Neuron (in vitro differentiated cells): ENCODE results near the gene KIAA1671.

Experiments used
- H2AFZ ChIP-seq: one replicate; pipeline ENCODE4 v1.6.1; 2013; ENCODE audit warnings: low read depth, mild to moderate bottlenecking, inconsistent platforms, low read length, moderate library complexity
- H3K27me3 ChIP-seq: one replicate; pipeline ENCODE4 v1.6.1; 2013; ENCODE audit warnings: low read length; ENCODE audit not compliant: insufficient read depth
- H3K36me3 ChIP-seq: one replicate; pipeline ENCODE4 v1.6.1; 2013; ENCODE audit warnings: low read length; ENCODE audit not compliant: insufficient read depth
- H3K4me1 ChIP-seq: one replicate; pipeline ENCODE4 v1.6.1; 2013; ENCODE audit warnings: low read length; ENCODE audit not compliant: insufficient read depth
- H3K4me3 ChIP-seq: 2 replicates; pipeline ENCODE4 v1.5.1; 2013; ENCODE audit warnings: mild to moderate bottlenecking, low read length, moderate library complexity
- H3K9me3 ChIP-seq: one replicate; pipeline ENCODE4 v1.6.1; 2013; ENCODE audit warnings: low read length

The KIAA1671 gene

GRCh38 chr22:24961217-24961844 is 8.8 kb downstream of the KIAA1671 start:
- Histone ChIP-seq H3K27me3 (no peaks in the 10 kb centered on the region), H3K4me3 (no peak overlapping the region), H3K9me3 (no peaks in the 10 kb centered on the region), H3K4me1 (no peaks in the 10 kb centered on the region), H3K36me3 (no peaks in the 10 kb centered on the region), H2AFZ (no peak overlapping the region)

DNA sequence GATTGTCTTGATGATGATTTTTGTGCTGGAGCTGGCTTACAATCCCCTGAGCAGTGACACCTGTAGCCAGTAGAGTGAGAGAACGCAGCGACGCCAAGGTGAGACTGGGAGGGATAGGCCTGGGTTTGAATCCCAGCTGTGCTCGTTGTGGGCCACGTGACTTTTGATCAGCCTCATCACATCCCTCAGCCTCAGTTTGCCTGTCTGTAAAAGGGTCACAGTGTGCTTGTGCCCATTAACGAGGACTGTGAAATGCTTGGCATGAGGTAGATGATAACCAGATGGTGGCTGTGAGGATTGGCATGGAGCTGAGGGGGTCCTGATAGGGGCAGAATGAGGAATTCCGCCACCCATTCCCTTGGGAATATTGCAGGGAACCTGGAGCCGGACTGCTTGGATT is 9.6 kb downstream of the KIAA1671 start:
- no peaks in the 10 kb centered on the region for H3K9me3 ChIP-seq
- H2AFZ ChIP-seq, result no peak overlapping the region
- no peak overlapping the region for H3K4me3 ChIP-seq
- H3K4me1 ChIP-seq, result no peaks in the 10 kb centered on the region
- H3K27me3 ChIP-seq, result no peaks in the 10 kb centered on the region
- no peaks in the 10 kb centered on the region for H3K36me3 ChIP-seq

- H3K9me3 ChIP-seq, result no peaks in the 10 kb centered on the region
- H3K36me3 ChIP-seq, result no peaks in the 10 kb centered on the region
- no peaks in the 10 kb centered on the region for H3K27me3 ChIP-seq
- H3K4me1 ChIP-seq, result no peaks in the 10 kb centered on the region
- H2AFZ ChIP-seq, result no peak overlapping the region
- H3K4me3 ChIP-seq, result no peak overlapping the region
These were observed 10.3 kb downstream of the KIAA1671 start for GRCh38 chr22:24962835-24963234.

- no peak overlapping the region for H3K4me3 ChIP-seq
- no peaks in the 10 kb centered on the region for H3K27me3 ChIP-seq
- H2AFZ ChIP-seq, result no peak overlapping the region
These were observed 11.9 kb downstream of the KIAA1671 start for GRCh38 chr22:24964441-24964840.

DNA sequence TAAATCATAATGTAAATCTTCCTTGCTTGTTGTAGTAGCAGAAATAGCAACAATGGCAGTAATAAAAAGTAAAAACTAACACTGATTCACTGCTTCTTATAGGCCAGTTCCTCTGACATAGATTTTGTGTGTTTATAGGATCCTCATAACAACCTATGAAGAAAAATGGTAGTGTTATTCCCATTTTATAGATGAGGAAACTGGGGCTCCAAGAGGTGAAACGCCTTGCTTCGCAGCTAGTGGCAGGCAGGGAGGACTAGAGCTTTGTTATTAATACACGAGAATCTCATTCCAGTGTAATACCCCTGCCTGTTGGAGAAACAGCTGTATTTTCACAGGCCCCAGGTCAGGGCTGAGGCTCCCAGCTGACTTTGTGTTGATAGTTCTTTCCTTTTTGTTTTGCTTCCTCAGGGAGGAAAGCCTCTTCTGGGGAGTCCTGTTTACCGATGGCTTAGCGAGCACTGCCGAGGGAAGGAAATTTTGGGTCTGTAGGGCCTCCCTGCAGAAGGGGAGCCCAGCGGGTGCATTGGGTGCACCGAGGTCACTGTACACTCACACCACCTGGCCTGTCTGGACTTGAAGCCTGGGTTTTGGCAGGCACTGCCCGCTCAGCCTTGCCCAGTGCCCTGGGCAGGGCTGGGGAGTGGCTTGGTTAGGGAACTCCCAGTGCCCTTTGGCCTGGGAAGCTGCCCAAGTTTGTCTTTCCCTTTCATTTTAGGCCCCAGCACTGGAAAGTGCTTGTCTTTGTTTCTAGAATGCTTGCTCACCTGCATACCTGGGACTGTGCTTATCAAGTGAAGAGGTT is 13.5 kb downstream of the KIAA1671 start:
- Histone ChIP-seq H3K36me3 (no peaks in the 10 kb centered on the region), H3K4me3 (no peak overlapping the region), H3K9me3 (no peaks in the 10 kb centered on the region), H2AFZ (no peak overlapping the region), H3K27me3 (no peaks in the 10 kb centered on the region), H3K4me1 (no peaks in the 10 kb centered on the region)

More at GRCh38 chr22:24964441-24964840, 11.9 kb downstream of the KIAA1671 start:
- Histone ChIP-seq H3K9me3 (no peaks in the 10 kb centered on the region), H3K36me3 (no peaks in the 10 kb centered on the region), H3K4me1 (no peaks in the 10 kb centered on the region)

DNA sequence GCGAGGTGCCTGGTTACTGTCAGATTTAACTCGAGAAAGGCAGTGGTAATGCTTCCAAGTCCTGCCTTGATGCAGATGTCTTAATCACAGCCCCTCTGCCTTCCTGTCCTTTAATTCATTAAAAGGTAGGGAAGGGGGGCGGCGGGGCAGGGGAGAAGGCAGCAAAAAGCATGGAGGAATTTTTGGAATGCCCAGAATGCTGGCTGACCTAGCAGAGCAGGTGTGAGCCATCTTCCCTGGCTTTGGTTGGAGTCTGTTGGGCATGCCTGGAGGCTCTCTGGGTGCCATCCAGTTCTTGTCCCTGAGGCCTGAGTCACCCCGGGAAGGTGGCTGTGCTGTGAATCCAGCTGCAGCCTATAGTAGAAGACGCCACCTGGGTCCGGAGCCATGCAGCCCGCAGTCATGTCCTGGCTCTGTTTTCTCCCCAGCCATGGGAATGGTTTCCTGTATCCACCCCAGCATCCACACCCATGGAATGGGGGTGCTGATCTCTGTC is 15.6 kb downstream of the KIAA1671 start:
- H3K4me1 ChIP-seq, result no peaks in the 10 kb centered on the region
- H3K27me3 ChIP-seq, result no peaks in the 10 kb centered on the region
- H3K9me3 ChIP-seq, result no peaks in the 10 kb centered on the region
- H2AFZ ChIP-seq, result no peak overlapping the region
- H3K36me3 ChIP-seq, result no peaks in the 10 kb centered on the region
- H3K4me3 ChIP-seq, result no peak overlapping the region

DNA sequence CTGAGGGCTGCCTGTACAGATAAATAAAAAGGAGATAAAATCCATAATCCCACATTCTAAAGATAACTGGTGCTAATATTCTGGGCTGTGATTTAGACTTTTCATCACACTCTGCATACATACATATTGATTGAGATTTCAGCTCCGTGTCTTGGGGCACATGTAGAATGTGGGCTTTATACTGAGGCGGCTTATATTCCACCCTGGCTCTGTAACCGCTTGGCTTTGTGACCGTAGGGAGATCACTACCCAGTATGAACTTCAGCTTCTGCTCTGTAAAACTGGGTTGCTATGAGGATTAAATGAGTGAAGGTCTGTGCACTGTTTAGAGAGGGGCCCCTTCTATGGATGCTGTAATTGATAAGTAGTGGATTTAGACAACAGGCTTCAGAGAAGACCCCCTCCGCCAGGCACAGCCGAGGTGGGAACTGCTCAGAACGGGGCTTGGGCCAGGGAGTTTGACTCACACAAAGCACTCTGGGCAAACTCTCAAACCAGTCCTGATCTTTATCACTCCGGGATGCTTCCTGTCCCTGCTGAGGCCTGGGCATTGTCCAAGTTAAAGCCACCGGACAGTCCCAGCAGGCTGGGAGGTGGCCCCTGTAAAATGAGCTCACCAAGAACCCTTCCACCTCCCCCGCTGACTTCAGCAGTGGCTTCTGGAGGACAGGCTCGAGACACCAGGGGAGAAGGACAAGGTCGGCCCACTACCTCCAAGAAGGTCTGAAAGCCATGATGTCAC is 17.2 kb downstream of the KIAA1671 start:
- Histone ChIP-seq H3K27me3 (no peaks in the 10 kb centered on the region), H3K36me3 (no peaks in the 10 kb centered on the region), H2AFZ (no peak overlapping the region), H3K9me3 (no peaks in the 10 kb centered on the region), H3K4me3 (no peak overlapping the region), H3K4me1 (no peaks in the 10 kb centered on the region)

DNA sequence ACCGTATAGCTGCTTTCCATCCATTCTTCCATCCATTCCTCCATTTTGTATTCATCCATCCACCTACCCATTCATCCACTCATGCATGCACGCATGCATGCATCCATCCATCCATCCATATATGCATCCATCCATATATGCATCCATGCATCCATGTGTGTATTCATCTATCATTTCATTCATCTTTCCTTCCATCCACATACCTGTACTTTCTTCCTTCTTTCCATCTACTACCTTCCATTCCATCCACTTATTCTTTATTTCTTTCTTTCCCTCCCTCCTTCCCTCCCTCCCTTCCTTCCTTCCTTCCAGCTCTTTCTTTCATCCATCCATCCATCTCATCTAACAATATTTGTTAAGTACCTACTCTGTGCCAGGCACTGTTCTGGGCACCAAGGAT is 19.9 kb downstream of the KIAA1671 start:
- Histone ChIP-seq H2AFZ (no peak overlapping the region), H3K4me3 (no peak overlapping the region), H3K9me3 (no peaks in the 10 kb centered on the region), H3K27me3 (no peaks in the 10 kb centered on the region), H3K4me1 (peaks cover 20% of the 10 kb centered on the region), H3K36me3 (no peaks in the 10 kb centered on the region)

DNA sequence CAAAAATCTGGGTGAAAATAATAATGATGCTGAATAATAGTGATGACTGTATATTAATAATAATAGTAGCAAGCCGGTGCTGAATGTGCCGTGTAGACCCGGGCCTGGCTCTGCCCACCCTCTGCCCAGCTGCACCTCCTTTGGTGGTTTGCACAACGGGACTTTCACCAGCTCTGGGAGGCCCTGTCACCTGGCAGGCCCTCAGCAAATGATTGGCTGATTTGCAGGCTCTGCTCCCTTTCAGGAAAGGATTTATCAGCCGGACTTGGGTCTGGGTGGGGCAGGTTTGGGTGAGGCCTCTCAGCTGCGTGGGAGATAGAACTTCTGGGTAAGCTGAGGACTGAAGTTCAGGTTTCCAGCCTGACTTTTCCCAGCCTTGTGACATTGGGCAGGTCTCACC is 21.4 kb downstream of the KIAA1671 start:
- no peak overlapping the region for H2AFZ ChIP-seq
- no peaks in the 10 kb centered on the region for H3K27me3 ChIP-seq
- no peak overlapping the region for H3K4me3 ChIP-seq
- peaks cover 22% of the 10 kb centered on the region for H3K4me1 ChIP-seq
- H3K36me3 ChIP-seq, result no peaks in the 10 kb centered on the region
- no peaks in the 10 kb centered on the region for H3K9me3 ChIP-seq

DNA sequence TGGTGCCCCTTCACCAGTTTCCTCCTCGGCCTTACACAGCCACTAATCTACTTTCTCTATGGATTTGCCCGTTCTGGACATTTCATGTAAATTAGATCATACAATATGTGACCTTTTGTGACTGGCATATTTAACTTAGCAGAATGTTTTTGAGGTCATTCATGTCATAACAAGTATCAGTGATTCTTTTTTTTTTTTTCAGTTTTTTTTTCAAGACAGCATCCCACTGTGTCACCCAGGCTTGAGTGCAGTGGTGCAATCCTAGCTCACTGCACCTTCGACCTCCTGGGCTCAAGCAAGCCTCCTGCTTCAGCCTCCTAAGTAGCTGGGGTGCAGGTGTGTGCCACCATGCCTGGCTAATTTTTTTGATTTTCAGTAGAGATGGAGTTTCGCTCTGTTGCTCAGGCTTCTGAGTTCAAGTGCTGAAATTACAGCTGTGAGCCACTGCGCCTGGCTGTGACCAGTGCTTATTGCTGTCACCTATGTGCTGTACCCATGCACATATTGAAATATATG is 22.7 kb downstream of the KIAA1671 start:
- H3K4me3 ChIP-seq, result no peak overlapping the region
- H3K4me1 ChIP-seq, result peaks cover 22% of the 10 kb centered on the region
- no peak overlapping the region for H2AFZ ChIP-seq
- H3K27me3 ChIP-seq, result no peaks in the 10 kb centered on the region
- H3K36me3 ChIP-seq, result no peaks in the 10 kb centered on the region
- no peaks in the 10 kb centered on the region for H3K9me3 ChIP-seq

DNA sequence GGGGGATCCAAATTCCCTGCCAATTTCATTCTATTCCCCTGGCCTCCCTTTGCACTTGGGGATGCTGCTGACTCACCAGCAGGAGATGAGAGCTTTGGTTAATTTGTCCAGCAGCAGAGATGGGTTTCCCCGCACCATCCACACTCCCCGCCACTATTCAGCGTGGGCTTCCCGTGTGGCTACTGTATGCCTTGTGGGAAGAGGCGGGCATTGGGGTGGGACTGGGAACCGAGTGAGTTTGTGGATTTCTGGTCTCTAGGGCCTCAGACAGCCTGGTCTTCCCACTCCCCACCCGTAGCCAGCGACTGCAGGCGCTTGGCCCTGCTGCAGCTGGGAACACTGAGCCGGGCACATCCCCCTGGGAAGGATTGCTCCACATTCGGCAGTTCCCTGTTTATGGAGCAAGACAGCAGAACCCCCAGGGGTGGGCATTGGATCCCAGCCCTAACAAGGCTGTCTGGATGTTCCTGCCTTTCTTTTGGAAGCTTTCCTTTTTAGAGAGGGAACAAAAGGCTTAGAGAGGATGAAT is 23.4 kb downstream of the KIAA1671 start:
- H3K4me1 ChIP-seq, result peaks cover 22% of the 10 kb centered on the region
- no peak overlapping the region for H3K4me3 ChIP-seq
- H2AFZ ChIP-seq, result no peak overlapping the region
- H3K27me3 ChIP-seq, result no peaks in the 10 kb centered on the region
- H3K36me3 ChIP-seq, result no peaks in the 10 kb centered on the region
- no peaks in the 10 kb centered on the region for H3K9me3 ChIP-seq

DNA sequence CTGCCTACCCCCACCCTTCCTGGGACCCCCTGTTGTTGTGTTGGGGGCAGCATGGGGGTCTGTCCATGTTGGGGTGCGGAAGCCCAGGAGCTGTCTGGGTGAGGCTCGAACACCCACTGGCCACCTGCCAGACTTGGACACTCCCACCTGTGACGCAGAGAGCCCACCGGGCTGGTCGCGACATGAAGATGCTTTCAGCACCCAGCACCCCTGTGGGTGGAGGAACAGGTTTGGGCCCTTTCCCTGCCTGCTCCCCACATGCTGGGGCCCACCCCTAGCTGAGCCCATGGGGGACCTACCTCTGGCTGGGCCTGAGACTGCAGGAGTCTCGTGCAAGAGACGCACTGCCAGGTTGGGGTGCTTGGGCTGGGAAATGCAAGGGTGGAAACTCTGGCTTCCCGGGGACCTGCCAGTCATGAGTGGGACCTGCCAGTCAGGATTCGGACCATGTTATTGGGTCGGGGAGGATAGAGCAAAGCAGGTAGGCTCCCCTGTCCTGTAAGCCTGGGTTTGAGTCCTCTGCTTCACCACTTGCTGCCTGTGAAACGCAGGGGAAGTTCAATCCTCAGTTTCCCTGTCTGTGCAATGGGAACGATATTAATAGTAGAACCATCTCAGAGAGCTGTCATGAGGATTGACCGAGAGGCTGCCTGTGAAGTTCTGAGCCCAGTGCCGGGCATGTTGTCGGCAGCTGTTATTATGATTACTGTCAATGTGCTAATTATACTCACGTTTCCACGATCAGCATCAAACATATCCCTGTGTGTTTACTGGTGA is 24.1 kb downstream of the KIAA1671 start:
- H3K4me1 ChIP-seq, result peaks cover 22% of the 10 kb centered on the region
- H2AFZ ChIP-seq, result no peak overlapping the region
- H3K9me3 ChIP-seq, result no peaks in the 10 kb centered on the region
- H3K36me3 ChIP-seq, result no peaks in the 10 kb centered on the region
- no peaks in the 10 kb centered on the region for H3K27me3 ChIP-seq
- H3K4me3 ChIP-seq, result no peak overlapping the region
